Measurements from ENCODE around the gene MPPED1.

Gene MPPED1

DNA sequence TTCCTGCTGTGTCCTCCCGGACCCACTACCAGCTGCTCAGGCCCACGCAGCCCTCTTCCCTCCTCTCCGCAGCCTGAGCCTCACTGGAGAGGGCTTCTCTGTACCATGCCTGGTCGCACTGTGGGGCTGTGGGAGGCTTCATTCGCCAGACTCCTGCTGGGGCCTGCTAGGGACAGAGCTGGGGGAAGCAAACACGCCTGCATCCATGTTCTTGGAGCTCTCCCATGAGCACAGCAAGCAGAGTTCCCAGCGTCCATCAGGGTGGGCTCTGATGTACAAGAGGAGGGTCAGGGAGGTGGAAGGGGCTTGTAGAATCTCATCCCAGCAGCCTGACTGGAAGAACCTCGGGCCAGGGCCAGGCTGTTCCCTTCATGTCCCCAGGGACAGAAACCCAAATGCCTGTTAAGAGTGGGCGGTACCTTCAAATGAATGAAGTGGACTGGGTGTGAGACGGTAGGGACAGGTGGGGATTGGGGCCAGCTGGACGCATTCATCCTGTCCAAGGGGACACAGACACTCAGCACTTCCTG is 59.9 kb downstream of the MPPED1 start:
- no peak for DNase-seq (ENCODE audit: extremely low spot score, insufficient read length, low read depth)
- FAIRE-seq = no peak

DNA sequence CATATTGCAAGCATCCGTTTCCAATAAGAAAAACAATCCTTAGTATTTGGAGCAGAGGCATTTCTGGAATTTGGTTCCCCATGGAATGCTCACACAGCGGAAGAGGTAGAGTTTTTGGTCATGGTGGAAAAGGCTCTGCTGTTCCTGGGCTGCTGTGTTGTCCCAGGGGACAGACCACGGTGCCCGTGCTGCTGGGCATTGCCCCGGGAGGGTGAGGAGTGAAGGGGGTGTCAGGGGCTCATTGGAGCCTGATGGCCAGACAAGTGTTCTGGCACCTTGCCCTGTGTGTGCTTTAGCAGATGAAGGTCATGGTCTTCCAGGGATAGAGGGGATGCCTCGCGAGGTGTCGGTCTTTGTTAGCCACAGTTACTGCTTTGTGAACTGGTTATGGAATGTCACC is 61.2 kb downstream of the MPPED1 start:
- FAIRE-seq = no peak
- DNase-seq (ENCODE audit: extremely low spot score, insufficient read length, low read depth) = no peak

DNA sequence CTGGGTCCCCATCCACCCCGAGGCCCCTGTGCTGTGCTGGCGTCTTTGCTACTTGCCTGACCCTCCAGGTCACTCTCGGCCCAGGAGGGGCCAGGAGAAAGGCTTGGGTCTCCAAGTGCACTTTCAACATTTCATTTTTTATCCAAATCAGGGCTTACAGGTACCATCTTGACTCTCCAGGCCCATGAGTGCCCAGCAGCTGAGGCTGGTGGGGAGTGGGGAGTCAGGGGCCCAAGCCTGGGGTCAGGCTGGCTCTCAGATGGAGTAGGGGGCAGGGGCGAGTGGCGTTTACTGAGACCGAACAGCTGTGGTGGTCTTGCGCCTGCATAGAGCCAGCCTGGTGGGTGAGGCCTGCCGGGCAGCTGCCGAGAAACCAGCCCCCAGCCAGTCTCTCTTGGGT is 61.6 kb downstream of the MPPED1 start:
- DNase-seq (ENCODE audit: extremely low spot score, insufficient read length, low read depth) (no peak), FAIRE-seq (no peak)

DNA sequence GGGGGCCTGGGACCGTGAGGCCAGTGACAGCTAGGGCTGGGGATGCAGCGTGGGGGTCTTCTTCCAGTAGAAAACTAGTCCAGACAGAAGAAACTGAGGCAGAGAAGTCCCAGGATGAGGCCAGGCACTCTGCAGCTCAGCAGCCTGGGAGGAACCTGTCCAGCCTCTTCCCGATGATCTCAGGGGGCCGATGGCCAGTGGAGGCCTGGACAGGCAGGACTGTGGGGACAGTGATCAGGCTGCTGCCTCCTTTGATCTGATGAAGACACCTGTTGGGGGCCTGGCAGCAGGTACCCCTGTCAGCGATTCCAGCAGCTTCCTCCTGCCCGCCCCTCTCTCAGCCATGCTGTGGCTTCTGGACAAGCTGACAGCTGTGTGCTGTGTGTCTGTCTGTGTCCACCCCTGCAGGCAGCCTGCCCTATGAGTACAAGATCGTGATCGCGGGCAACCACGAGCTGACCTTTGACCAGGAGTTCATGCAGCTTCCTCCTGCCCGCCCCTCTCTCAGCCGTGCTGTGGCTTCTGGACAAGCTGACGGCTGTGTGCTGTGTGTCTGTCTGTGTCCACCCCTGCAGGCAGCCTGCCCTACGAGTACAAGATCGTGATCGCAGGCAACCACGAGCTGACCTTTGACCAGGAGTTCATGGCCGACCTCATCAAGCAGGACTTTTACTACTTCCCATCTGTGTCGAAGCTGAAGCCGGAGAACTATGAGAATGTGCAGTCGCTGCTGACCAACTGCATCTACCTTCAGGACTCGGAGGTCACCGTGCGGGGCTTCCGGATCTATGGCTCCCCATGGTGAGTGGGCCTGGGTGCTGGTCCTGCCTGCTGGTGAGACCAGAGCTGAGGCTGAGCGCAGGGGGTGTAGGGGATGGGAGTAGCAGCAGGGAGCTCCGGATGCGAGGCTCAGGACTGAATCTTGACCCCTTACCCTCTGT is 62.6 kb downstream of the MPPED1 start:
- DNase-seq (ENCODE audit: extremely low spot score, insufficient read length, low read depth) (no peak), FAIRE-seq (no peak)

DNA sequence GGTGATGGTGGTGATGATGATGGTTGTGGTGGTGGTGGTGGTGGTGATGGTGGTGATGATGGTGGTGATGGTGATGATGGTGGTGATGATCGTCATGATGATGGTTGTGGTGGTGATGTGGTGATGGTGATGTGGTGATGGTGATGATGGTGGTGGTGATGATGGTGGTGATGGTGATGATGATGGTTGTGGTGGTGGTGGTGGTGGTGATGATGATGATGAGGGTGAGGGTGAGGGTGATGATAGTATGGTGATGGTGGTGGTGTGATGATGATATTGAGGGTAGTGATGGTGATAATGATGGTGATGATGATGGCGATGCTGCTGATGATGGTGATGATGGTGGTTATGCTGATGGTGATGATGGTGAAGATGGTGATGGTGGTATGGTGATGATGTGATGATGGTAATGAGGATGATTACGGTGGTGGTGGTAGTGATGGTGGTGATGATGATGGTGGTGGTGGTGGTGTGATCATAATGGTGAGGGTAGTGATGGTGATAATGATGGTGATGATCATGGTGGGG is 63.8 kb downstream of the MPPED1 start:
- FAIRE-seq (no peak), DNase-seq (ENCODE audit: extremely low spot score, insufficient read length, low read depth) (no peak)

DNA sequence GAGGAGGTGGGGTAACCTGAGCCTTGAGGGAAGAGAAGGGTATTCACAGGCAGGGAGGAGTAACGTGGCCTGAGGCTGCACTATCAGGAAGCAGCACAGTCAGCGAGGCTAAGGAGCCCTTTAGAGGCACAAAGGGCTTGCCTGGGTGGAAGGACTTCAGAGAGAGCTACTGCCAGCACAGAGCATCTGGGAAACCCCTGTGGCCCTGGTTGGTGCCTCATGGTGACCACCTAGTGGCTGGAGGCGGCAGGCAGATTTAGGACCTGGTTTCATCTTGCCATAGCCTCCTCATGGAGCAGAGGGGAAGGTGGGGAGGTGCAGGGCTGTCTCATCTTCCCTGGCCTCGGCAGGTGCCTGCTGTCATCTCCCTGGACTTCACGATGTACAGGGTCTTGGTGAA is 64.5 kb downstream of the MPPED1 start:
- no peak for DNase-seq (ENCODE audit: extremely low spot score, insufficient read length, low read depth)
- no peak for FAIRE-seq

DNA sequence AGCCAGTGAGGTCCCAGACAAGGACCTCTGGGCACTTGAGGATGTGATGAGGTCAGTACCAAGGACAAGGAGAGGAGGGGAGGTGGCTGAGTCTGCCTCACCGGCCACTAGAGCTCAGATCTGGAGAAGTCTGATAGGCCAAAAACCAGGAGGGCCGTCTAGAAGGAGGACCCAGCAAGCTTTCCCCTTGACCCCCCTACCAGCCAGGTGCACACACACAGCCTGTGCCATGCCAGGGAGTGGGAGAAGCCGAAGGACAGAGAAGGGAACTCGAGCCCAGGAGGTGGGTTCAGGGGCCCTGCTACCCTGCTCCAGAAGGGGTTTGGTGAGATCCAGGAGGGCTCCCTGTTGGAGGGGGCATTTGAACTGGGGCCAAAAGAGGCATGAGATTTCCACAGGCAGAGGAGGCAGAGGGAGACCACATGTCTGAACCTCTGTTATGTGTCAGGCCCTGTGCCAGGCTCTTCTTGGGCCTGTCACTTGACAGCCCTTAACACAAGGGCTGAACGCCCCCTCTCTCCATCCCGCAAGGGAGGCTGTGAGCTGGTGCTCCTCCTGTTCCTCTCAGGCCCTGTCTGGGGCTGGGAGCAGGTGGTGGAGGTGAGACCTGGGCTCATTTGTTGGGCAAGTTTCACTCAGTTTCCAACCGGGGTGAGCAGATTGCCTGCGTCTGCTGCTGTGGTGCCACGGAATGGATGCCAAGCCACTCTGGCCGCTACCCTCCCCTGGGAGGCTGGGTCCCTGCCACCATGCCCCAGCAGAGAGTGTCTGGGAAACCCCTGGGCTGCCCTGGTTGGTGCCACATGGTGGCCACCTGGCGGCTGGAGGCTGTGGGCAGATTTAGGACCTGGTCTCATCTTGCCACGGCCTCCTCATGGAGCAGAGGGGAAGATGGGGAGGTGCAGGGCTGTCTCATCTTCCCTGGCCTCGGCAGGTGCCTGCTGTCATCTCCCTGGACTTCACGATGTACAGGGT is 65.2 kb downstream of the MPPED1 start:
- FAIRE-seq (no peak), DNase-seq (ENCODE audit: extremely low spot score, insufficient read length, low read depth) (no peak)

DNA sequence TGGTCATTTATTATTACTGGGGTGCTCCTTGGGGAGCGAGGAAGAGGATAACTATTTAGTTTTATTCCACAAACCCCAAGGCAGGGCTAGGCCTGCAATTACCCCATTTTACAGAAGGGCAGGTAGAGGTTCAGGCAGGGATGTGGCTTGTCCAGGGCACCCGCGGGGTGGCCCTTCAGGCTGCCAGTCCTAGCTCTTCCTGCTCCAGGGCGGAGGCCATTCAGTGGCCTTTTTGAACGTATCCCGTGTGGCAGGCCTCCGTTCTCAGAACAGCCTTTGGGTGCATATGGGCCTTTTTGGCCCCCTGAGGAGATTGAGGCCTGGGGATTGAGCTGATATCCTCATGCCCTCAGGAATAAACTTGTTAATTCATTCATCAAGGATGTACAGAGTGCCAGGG is 66.2 kb downstream of the MPPED1 start:
- FAIRE-seq (no peak), DNase-seq (ENCODE audit: extremely low spot score, insufficient read length, low read depth) (no peak)

DNA sequence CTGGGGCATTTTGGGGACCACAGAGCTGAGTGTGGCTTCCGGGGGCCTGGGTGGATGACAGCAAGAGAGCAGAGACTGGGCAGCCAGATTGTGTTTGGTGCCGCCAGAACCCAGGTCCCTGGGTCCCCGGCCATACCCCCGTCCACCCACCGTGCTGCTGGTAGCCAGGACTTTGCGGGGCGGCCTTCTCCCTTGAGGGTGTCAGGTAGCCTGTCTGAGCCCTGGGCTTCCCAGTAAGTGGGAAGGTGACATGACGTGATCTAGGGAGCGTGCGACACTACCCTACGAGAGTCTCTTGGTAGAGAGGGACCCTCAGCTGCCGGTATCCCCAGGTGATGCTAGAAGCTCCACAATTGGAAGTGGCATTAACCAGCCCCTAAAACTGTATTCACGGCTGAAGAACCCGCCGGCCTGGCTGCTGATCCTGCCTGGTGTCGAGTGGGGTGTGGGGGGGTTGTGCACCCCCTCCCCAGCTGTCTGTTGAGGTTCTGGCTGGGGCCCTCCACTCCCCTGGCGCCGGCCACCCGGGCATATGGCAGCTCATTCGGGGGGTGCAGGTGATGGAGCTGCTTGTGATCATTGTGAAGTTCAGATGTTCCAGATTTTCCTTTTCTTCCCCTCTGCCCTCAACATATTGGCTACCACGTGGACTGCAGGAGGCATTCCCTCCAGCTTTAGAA is 66.9 kb downstream of the MPPED1 start:
- DNase-seq (ENCODE audit: extremely low spot score, insufficient read length, low read depth) (no peak), FAIRE-seq (no peak)

DNA sequence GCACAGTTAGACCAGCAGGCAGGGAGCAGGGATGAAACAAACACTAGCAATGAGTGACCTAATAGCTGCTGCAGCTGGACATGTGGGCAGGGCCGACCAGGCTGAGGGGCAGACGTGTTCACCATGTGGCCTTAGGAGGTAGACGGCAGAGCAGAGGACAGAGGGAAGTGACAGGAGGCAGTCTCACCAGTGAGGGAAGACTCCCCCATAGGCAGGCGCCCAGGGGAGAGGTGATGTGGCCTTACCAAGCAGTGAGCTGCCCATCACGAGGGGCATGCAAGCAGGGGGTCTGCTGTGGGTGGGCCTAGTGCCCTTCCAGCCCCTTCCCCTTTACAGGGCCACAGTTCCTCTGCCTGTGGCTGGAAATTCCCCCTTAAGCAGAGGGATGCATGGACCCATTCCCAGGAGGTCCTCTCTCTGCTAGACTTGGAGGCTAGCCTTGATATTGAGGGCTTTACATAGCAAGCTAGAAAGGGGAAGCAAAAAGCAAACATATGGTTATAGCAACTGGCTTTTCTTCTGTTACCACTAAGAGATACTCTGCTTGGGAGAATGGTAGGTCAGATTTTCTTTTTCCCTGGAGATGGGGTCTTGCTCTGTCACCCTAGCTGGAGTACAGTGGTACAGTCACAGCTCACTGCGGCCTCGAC is 67.6 kb downstream of the MPPED1 start:
- FAIRE-seq = no peak

DNA sequence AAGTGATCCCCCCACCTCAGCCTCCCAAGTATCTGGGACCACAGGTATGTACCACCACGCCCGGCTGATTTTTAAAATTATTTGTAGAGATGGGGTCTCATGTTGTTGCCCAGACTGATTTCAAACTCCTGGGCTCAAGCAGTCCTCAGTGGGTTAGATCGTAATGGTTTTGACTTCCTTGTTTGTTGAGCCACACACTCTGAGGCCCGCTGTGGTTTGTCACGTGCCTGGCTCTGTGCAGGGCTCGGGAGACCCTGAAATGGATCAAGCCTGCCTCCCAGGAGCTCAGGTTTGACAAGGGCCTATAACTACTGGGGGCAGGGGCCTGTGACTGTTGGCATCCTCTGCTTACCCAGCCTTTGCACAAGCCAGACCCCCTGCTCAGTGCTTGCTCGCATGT is 68.1 kb downstream of the MPPED1 start:
- no peak for FAIRE-seq

More for the DNA sequence above, 67.6 kb downstream of the MPPED1 start:
- no peak for DNase-seq (ENCODE audit: extremely low spot score, insufficient read length, low read depth)

DNA sequence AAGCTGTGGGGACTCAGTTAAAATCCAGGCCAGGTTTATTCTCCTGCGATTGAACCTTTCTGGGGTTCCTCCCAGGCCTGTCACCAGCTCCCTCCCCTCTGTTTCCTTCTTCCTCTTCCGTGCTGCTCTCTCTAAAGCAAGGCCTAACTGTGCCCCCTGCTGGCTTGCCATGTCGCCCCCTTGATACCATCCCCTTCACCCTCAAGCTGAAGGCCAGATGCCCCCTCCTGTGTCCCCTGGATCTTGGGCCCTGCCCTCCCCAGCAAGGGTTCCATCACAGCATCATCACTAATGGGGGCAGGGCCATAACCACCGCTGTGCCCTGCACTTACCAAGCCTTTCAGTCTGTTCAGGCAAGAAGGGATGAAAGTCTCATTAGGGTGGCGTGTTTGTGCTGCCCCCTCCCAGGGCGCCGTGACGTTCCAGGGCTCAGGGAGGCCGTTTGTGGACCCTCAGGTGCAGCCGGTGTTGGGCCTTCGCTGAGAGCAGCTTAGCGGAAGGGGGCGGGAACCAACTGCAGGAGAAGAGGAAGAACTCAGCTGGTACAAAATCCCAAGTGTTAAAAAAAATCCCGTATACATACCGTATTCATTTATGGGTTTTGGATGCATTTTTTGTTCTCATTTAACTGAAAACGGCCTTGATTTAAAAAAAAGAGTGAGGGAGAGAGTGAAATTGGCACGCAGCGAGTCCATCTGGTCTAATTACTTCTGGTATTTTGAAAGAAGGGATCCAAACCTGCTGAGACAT is 69.9 kb downstream of the MPPED1 start:
- no peak for DNase-seq (ENCODE audit: extremely low spot score, insufficient read length, low read depth)
- no peak for FAIRE-seq

More for the DNA sequence above, 68.1 kb downstream of the MPPED1 start:
- no peak for DNase-seq (ENCODE audit: extremely low spot score, insufficient read length, low read depth)

DNA sequence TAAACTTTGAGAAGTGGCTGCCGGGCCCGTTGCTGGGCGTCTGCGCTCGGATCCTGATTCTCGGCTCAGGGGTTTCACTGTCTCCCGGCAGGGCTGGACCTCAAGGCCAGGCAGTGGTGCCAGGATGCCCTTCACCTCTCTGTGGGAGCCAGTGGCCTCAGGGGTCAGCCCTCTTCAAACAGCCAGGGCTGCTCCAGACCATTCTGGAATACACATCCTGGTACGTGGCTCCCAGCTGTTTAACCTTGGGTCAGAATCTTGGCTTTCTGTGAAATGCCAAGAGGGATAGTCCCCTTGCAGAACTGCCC is 70.5 kb downstream of the MPPED1 start:
- FAIRE-seq (no peak), DNase-seq (ENCODE audit: extremely low spot score, insufficient read length, low read depth) (no peak)

DNA sequence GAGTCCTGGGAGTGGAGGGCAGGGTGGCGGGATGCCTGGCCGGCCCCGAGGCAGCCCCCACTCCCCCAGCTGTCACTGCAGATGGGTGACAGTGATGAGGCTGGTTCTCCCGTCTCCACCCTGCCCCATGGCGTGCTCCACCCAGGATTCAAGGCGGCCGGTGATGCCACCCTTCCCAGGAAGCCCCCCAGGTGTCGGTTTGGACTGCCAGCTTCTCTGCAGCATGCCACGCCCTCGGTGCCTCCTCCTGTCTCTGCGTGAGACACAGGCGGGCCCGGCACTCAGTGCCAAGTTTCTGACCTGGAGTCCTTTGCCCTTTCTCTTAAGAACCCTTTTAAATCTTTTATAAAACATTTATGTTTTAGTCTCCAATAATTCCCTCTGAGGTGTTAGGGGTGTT is 71.5 kb downstream of the MPPED1 start:
- no peak for FAIRE-seq

DNA sequence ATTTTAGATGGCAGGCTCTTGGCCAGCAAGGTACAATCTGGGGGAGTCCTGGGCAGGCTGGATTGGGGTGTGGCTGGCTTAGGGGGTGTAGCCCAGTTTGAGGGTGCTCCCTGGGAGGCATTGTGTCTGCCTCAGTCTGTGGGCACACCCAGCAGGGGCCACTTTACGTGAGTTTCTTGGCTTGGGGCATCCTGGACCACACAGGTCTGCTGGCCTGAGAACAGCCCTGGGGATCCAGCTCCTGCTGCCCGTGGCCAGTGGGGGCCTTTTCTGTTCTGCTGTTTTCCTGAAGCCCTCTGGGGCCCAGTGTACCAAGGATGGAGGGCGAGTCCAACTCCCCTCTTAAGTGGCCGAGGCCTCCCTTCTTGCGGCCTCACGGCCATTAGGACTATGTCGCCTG is 71.9 kb downstream of the MPPED1 start:
- DNase-seq (ENCODE audit: extremely low spot score, insufficient read length, low read depth) (no peak), FAIRE-seq (no peak)

More for the DNA sequence above, 71.5 kb downstream of the MPPED1 start:
- DNase-seq (ENCODE audit: extremely low spot score, insufficient read length, low read depth) = no peak

DNA sequence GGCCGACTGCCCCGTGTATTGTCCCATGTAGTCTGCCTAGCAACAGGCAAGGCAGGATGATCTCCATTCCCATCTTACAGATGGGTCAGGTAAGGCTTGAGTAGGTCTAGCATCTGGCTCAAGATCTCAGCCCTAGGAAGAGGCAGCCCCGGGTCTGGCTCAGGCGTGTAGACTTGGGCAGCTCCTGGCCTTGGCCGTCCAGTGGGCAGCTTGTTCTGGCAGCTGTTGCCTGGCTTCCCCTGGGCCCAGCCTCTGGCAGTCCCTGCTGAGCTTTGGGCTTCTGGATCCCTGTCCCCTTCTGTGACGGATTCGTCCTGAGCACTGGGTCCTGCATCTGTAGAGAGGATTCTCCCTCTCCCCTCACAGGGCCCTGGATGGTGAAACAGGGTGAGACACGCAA is 72.4 kb downstream of the MPPED1 start:
- no peak for FAIRE-seq
- no peak for DNase-seq (ENCODE audit: extremely low spot score, insufficient read length, low read depth)

DNA sequence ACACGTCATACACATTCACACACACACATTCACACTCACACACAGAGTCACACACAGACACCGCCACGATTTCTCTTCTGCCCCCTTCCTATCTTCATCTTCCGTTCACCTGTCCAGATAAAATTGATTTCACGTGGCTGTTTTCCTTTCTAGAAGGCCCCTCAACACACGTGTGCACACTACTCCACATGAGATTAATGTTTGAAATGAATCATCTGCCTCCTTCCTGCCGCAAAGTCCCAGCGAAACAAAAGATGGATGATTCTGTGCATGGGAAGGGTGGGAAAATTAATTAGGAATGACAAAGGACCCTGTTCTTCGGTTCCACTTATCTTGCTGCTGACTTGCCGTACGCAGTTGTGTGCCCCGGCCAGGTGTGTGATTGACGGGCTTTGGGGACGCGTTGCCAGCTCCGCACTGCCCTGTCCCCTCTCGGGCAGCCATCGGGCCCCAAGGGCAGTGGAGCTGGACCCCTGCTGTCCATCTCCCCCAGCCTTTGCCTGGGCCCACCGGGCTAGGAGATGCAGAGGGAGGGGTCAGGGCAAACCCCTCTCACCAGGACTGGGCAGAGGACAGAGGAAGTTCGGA is 73.8 kb downstream of the MPPED1 start:
- FAIRE-seq (no peak), DNase-seq (ENCODE audit: extremely low spot score, insufficient read length, low read depth) (no peak)

DNA sequence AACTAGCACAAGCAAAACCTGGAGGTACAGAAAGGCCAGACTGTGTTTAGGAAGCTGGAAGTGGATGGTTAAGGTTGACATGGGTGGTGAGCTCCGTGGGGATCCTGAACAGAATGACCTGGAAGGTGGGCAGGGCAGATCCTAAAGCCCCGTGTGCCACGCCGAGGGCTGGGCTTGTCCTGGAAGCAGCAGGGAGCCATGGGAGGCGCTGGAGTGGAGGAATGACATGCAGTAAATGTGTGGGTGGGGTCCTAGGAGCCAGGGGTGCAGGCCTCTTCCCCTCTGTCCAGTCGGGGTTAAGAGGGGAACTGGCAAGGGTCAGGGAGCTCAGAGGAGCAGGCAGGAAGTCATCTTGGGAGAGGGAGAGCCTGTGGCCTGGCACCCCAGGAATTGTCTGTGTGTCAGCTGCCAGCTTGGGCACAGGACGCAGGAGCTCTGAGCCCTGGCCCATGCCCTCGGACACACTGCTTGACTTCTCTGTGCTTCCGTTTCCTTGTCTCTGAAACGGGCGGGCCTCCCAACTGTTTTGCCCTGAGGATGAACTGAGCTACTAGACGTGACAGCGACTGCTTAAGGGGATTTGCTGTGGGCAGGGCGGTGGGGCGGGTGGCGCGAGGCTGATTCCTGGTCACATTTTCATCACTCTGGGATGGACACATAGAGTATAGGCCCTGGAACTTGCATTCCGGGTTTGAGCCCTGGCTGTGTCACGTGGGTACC is 75.7 kb downstream of the MPPED1 start:
- FAIRE-seq (no peak), DNase-seq (ENCODE audit: extremely low spot score, insufficient read length, low read depth) (no peak)
